Body of pancreas (tissue), 4 donors: Measurements from ENCODE around the gene NUP50. TPM values are rescaled to one million over a fixed set of nuclear protein-coding genes. Genes with fewer than 3 reads are reported as not detected.

ENCODE experiments used
- ATAC-seq: fragments of 150-250 bp; one replicate; pipeline ENCODE4 v1.9.1; 2016
- DNase-seq, 4 donors: peaks; one replicate each; pipeline ENCODE4 v3.0.0-alpha.2; 2019
- H3K27ac ChIP-seq, 4 donors: fragments of 200-600 bp; sonication (generic); 1 replicate in 3 of 4; 2 replicates in 1 of 4; pipeline versions ENCODE4 v1.5.1 to v1.6.1; 2016 to 2019; ENCODE audit warnings: mild to moderate bottlenecking in 1 of 4, mixed read lengths in 1 of 4, moderate library complexity in 1 of 4
- H3K27me3 ChIP-seq, 2 donors: fragments of 200-600 bp; sonication (generic); one replicate each; pipeline ENCODE4 v1.6.0; 2016; ENCODE audit warnings: mild to moderate bottlenecking in 1 of 2
- H3K36me3 ChIP-seq, 2 donors: fragments of 200-600 bp; sonication (generic); replicated peaks in 1 of 2; 2 replicates each; pipeline ENCODE4 v1.5.1; 2016; ENCODE audit warnings: low read depth in 2 of 2; ENCODE audit not compliant: insufficient read depth in 1 of 2
- H3K4me1 ChIP-seq: fragments of 200-600 bp; sonication (generic); one replicate; pipeline ENCODE4 v1.6.0; 2016
- H3K4me3 ChIP-seq, 2 donors: fragments of 200-600 bp; sonication (generic); 1 replicate in 1 of 2; 2 replicates in 1 of 2; pipeline ENCODE4 v1.5.1; 2016 to 2019
- H3K9me3 ChIP-seq, 3 donors: fragments of 200-600 bp; sonication (generic); 1 replicate in 2 of 3; 2 replicates in 1 of 3; pipeline ENCODE4 v1.5.1; 2016
- POLR2A ChIP-seq, 3 donors: fragments of 450-650 bp; IDR thresholded peaks; one replicate each; pipeline ENCODE4 v1.6.1; 2016; ENCODE audit warnings: antibody characterized with exemption in 3 of 3, mild to moderate bottlenecking in 2 of 3
- WGBS, 2 donors: methylation state at CpG; one replicate each; pipeline ENCODE4 v1.1.5; 2017; 5-methylcytosine and 5-hydroxymethylcytosine counted together
- intact Hi-C: fragments of 100-400 bp; cut with DNase I; formaldehyde crosslinking; loops from one replicate; pipeline ENCODE4 v1.15.1; 2023
- total RNA-seq, 2 donors: library from RNA; depleted of rRNA; stranded (reverse); fragments of >200 nt; gene quantifications; one replicate each; pipeline ENCODE4 v1.1.0, GENCODE V29; 2016
- TF ChIP-seq, protein P1 (sequence below), 7 experiments: fragments of 450-650 bp in 4 of 7; fragments of 200-600 bp in 3 of 7; sonication (generic) in 3 of 7; IDR thresholded peaks; one replicate each; pipeline ENCODE4 v1.5.1; 2016 to 2019; ENCODE audit warnings: antibody characterized with exemption in 7 of 7

Gene NUP50
- total RNA-seq, 2 donors from 2014 or later = 39.2 to 43.1 TPM

DNA sequence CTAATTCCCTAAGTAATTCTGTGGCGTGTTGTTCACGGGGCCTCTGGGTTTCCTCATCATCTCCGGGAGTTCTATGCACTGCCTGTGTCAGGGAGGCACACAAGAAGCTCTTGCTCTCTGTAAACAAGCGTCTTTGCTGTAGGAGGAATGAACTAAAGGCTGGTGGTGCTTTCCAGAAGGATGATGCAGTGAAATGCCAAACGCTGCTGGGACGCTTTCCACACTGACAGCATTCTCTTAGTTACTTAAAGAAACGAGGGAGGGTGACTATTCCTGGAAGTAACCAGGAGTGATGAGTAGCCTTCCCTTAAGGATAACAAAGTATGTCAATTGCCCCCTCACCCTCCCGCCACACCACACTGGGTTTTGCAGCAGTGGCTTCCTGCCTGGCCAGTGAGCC, 38.5 kb upstream of the NUP50 start:
- H3K27ac ChIP-seq = no peak overlapping the region
- intact Hi-C loops = no loop called here
- no peaks in the 10 kb centered on the region for H3K36me3 ChIP-seq
- WGBS, 2 donors = 28 to 33% methylated on average over 4 to 8 of the region's 8 CpGs
- H3K4me3 ChIP-seq = no peak overlapping the region
- DNase-seq (no peak), ATAC-seq (no peak)
- H3K4me1 ChIP-seq = no peaks in the 10 kb centered on the region
- no peak for TF ChIP-seq POLR2A (IDR thresholded peaks at IDR 0.05)
- TF ChIP-seq, protein P1, sequence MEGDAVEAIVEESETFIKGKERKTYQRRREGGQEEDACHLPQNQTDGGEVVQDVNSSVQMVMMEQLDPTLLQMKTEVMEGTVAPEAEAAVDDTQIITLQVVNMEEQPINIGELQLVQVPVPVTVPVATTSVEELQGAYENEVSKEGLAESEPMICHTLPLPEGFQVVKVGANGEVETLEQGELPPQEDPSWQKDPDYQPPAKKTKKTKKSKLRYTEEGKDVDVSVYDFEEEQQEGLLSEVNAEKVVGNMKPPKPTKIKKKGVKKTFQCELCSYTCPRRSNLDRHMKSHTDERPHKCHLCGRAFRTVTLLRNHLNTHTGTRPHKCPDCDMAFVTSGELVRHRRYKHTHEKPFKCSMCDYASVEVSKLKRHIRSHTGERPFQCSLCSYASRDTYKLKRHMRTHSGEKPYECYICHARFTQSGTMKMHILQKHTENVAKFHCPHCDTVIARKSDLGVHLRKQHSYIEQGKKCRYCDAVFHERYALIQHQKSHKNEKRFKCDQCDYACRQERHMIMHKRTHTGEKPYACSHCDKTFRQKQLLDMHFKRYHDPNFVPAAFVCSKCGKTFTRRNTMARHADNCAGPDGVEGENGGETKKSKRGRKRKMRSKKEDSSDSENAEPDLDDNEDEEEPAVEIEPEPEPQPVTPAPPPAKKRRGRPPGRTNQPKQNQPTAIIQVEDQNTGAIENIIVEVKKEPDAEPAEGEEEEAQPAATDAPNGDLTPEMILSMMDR (IDR thresholded peaks at IDR 0.05) = no peak
- H3K27me3 ChIP-seq = no peaks in the 10 kb centered on the region
- no peaks in the 10 kb centered on the region for H3K9me3 ChIP-seq

DNA sequence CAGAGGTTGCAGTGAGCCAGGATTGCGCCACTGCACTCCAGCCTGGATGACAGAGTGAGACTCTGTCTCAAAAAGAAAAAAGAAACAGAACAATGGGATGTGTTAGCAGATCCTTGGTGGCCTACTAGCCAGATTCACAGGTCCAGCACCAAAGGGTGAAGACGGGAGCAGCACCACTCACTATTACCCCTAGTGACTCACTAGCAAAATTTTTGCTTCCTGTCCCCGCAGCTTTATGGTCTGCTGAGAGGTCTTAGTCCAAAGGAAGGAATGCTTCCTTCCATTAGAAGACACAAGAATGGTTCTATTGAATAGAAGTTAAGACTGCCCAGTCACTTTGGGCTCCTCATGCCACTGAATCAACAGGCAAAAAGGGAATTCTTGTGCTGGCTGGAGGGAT, 35.9 kb upstream of the NUP50 start:
- no peaks in the 10 kb centered on the region for H3K9me3 ChIP-seq
- intact Hi-C loops = no loop called here

DNA sequence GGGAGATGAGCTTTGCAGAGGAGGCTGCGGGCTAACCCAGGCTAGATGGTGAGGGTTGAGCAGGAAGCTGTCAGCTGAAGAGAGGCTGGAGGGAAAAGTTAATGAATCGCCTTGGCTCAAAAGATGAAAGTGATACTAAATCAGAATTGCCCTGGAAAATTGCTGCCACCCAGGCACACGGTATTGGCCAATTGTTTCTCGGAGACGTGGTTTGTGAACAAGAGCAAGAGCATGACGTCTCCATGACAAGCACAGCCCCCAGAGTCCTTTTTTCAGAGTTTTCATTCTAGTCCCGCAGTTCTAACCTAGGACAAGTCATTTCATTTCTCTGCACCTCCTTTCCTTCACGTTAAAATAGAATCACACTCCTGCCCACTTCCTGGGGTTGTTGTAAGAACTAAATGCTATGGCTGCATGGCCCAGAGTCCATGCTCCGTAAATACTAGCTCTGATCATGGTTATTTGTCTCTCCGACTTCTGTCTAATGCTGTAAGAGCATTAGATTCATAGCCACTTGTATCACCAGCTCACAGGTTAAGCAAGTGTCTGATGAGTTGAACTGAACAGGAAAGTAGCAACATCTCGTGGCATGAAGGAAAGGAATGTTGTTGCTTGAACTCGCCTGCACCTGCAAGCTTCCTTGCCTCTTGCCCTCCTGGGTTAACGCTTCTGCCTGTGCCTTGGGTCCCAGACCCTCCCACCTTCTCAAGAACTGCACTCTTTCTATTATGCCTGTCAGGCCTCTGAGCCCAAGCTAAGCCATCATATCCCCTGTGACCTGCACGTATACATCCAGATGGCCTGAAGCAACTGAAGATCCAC, 33.8 kb upstream of the NUP50 start:
- DNase-seq = peak in 1 of 4 donors; percentile 4
- ATAC-seq = no peak
- Histone ChIP-seq H3K4me3 (no peak overlapping the region), H3K9me3 (peaks cover 0 to 12% (median 0%) of the 10 kb centered on the region in 3 donors), H3K27ac (no peak overlapping the region), H3K4me1 (no peaks in the 10 kb centered on the region), H3K27me3 (no peaks in the 10 kb centered on the region), H3K36me3 (peaks cover 8 to 9% of the 10 kb centered on the region in 2 donors)
- no peak for TF ChIP-seq POLR2A (IDR thresholded peaks at IDR 0.05)
- TF ChIP-seq, protein P1 (IDR thresholded peaks at IDR 0.05) = no peak
- WGBS, 2 donors = 47 to 51% methylated on average over 14 of the region's 14 CpGs
- intact Hi-C loops = no loop called here

More for the DNA sequence above, 35.9 kb upstream of the NUP50 start:
- H3K36me3 ChIP-seq = no peaks in the 10 kb centered on the region
- DNase-seq (no peak), ATAC-seq (no peak)
- H3K27ac ChIP-seq = no peak overlapping the region
- WGBS, 2 donors = 65 to 71% methylated on average over 3 of the region's 3 CpGs
- no peak overlapping the region for H3K4me3 ChIP-seq
- H3K27me3 ChIP-seq = no peaks in the 10 kb centered on the region
- no peak for TF ChIP-seq POLR2A (IDR thresholded peaks at IDR 0.05)
- TF ChIP-seq, protein P1 (IDR thresholded peaks at IDR 0.05) = no peak
- H3K4me1 ChIP-seq = no peaks in the 10 kb centered on the region

DNA sequence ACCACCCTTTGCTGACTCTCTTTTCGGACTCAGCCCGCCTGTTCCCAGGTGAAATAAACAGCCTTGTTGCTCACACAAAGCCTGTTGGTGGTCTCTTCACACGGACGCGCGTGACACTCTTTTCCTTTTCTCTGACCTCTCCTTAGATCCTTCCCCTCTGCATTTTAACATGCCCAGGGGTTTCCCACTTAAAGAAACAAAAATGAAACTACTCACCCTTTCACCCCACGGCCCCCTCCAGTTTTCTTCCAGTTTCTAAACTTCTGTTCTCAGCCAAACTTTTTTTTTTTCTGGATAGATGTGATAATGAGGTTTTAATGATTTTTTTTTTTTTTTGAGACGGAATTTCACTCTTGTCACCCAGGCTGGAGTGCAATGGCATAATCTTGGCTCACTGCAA, 32.8 kb upstream of the NUP50 start:
- ATAC-seq = no peak
- H3K4me3 ChIP-seq = no peak overlapping the region
- no peak for DNase-seq
- intact Hi-C loops = no loop called here
- TF ChIP-seq, protein P1 (IDR thresholded peaks at IDR 0.05) = no peak
- no peak for TF ChIP-seq POLR2A (IDR thresholded peaks at IDR 0.05)
- H3K27ac ChIP-seq = no peak overlapping the region
- H3K9me3 ChIP-seq = peaks cover 0 to 15% (median 0%) of the 10 kb centered on the region in 3 donors
- H3K27me3 ChIP-seq = no peaks in the 10 kb centered on the region
- 76 to 86% methylated on average over 8 of the region's 8 CpGs for WGBS, 2 donors
- peaks cover 8 to 9% of the 10 kb centered on the region in 2 donors for H3K36me3 ChIP-seq
- no peaks in the 10 kb centered on the region for H3K4me1 ChIP-seq

DNA sequence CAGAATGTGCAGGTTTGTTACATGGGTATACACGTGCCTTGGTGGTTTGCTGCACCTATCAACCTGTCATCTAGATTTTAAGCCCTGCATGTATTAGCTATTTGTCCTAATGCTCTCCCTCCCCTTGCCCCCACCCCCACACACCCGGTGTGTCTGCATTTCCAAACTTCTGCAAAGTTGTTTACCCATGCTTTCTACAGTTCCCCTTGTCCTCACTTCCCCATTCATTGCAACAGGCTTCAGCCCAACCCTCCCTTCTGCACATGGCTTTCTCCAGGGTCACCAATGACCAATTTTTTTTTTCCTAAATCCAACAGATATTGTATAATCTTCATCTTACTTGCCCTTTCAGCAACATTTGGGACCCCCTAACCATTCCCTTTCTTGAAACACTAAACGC, 32.0 kb upstream of the NUP50 start:
- Histone ChIP-seq H3K4me3 (no peak overlapping the region), H3K4me1 (no peaks in the 10 kb centered on the region), H3K9me3 (peaks cover 0 to 15% (median 0%) of the 10 kb centered on the region in 3 donors), H3K27ac (no peak overlapping the region), H3K36me3 (peaks cover 9% of the 10 kb centered on the region in 2 donors), H3K27me3 (no peaks in the 10 kb centered on the region)
- TF ChIP-seq POLR2A (IDR thresholded peaks at IDR 0.05) = no peak
- TF ChIP-seq, protein P1 (IDR thresholded peaks at IDR 0.05) = no peak
- ATAC-seq (no peak), DNase-seq (peak in 1 of 4 donors; percentile 38)
- 78 to 80% methylated on average over 3 of the region's 3 CpGs for WGBS, 2 donors
- intact Hi-C loops = no loop called here
